Liver (tissue), 3 donors: ENCODE measurements around the gene UNC5B.

ENCODE experiments used
- CTCF ChIP-seq: fragments of 150-350 bp; IDR thresholded peaks from 2 replicates; pipeline ENCODE4 v1.5.1; 2017; ENCODE audit warnings: improper control_type of control experiment, low read depth, low read length; ENCODE audit not compliant: missing input control
- EGR1 ChIP-seq, 2 donors: IDR thresholded peaks; 2 replicates each; pipeline ENCODE4 v1.6.1; 2016 to 2018; ENCODE audit warnings: antibody characterized with exemption in 2 of 2, low read depth in 2 of 2
- FOXA1 ChIP-seq: IDR thresholded peaks from 2 replicates; pipeline ENCODE4 v1.6.1; 2016; ENCODE audit warnings: antibody characterized with exemption
- GABPA ChIP-seq, 2 donors: IDR thresholded peaks in 1 of 2; conservative IDR thresholded peaks in 1 of 2; 2 replicates each; pipeline ENCODE4 v1.6.1; 2016; ENCODE audit warnings: antibody characterized with exemption in 2 of 2, mild to moderate bottlenecking in 1 of 2, moderate library complexity in 1 of 2
- JUND ChIP-seq, 2 donors: IDR thresholded peaks; 2 replicates each; pipeline ENCODE4 v1.6.1; 2016; ENCODE audit warnings: antibody characterized with exemption in 2 of 2
- RAD21 ChIP-seq, 2 donors: IDR thresholded peaks; 2 replicates each; pipeline ENCODE4 v1.6.1; 2016; ENCODE audit warnings: antibody characterized with exemption in 2 of 2, mild to moderate bottlenecking in 2 of 2
- REST ChIP-seq: IDR thresholded peaks from 2 replicates; pipeline ENCODE4 v1.6.1; 2016; ENCODE audit warnings: antibody characterized with exemption, mild to moderate bottlenecking
- SP1 ChIP-seq: IDR thresholded peaks from 2 replicates; pipeline ENCODE4 v1.6.1; 2018; ENCODE audit warnings: antibody characterized with exemption, mild to moderate bottlenecking
- TAF1 ChIP-seq: conservative IDR thresholded peaks from 2 replicates; pipeline ENCODE4 v1.6.1; 2016; ENCODE audit warnings: antibody characterized with exemption, mild to moderate bottlenecking
- YY1 ChIP-seq: IDR thresholded peaks from 2 replicates; pipeline ENCODE4 v1.6.1; 2016; ENCODE audit warnings: antibody characterized with exemption, mild to moderate bottlenecking
- ZBTB33 ChIP-seq: IDR thresholded peaks from 2 replicates; pipeline ENCODE4 v1.6.1; 2016; ENCODE audit warnings: antibody characterized with exemption
- TF ChIP-seq, protein P1 (sequence below): IDR thresholded peaks from 2 replicates; pipeline ENCODE4 v1.6.1; 2016; ENCODE audit warnings: antibody characterized with exemption
- donor health status: healthy.
- donor health status: healthy.

DNA sequence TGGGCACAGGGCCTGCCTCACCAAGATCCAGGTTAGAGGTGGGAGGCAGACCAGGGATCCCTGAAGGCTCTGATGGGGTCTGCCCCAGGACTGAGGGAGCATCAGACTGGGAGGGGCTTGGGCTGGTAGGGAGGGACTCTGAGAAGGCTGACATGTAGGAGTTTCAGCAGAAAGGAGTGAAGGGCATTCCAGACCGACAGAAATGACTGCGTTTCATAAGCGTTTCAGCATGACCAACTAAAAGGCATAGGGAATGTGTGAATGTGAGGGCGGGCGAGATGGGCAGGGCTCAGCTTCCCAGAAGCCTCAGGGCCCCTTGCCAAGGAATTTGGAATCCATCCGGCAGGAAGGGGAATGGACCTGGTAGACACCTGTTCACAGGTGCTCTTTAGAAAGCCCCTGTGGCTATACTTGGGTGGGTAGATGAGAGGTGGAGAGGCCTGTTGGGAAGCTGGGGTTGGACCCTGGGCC lies 81.8 kb downstream of the UNC5B start:
- no peak for TF ChIP-seq CTCF
- no peak for TF ChIP-seq ZBTB33
- TF ChIP-seq YY1 = no peak
- TF ChIP-seq FOXA1 = no peak
- no peak for TF ChIP-seq SP1
- TF ChIP-seq TAF1 = no peak
- TF ChIP-seq REST = no peak
- TF ChIP-seq, protein P1, sequence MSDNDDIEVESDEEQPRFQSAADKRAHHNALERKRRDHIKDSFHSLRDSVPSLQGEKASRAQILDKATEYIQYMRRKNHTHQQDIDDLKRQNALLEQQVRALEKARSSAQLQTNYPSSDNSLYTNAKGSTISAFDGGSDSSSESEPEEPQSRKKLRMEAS = no peak
- no peak for TF ChIP-seq GABPA (IDR thresholded peaks at IDR 0.05 in 1 of 2, conservative IDR thresholded peaks at IDR 0.05 in 1 of 2)
- no peak for TF ChIP-seq JUND (IDR thresholded peaks at IDR 0.05)
- no peak for TF ChIP-seq RAD21 (IDR thresholded peaks at IDR 0.05)
- no peak for TF ChIP-seq EGR1 (IDR thresholded peaks at IDR 0.05; ENCODE audit: low read depth in 2 of 2)
